Upper lobe of left lung (tissue), 6 donors: ENCODE measurements around the gene KRT33A. TPM values are rescaled to one million over a fixed set of nuclear protein-coding genes. Genes with fewer than 3 reads are reported as not detected.

Experiments
- ATAC-seq, 2 donors: fragments of 200-7000 bp; cut with Tn5 transposase; one replicate each; pipeline ENCODE4 v1.9.1; 2022; ENCODE audit warnings: mild to moderate bottlenecking in 2 of 2, moderate library complexity in 2 of 2; ENCODE audit not compliant: low FRiP score in 2 of 2
- DNase-seq, 2 donors: peaks; one replicate each; pipeline ENCODE4 v3.0.0-alpha.2; 2019 to 2020
- H3K27ac ChIP-seq, 4 donors: fragments of 200-600 bp; sonication (generic); one replicate each; pipeline ENCODE4 v1.5.1; 2016 to 2019
- H3K27me3 ChIP-seq, 4 donors: fragments of 200-600 bp; sonication (generic); one replicate each; pipeline ENCODE4 v1.5.1; 2017 to 2019
- H3K36me3 ChIP-seq, 4 donors: fragments of 200-600 bp; sonication (generic); one replicate each; pipeline ENCODE4 v1.5.1; 2016 to 2019
- H3K4me1 ChIP-seq, 4 donors: fragments of 200-600 bp; sonication (generic); one replicate each; pipeline ENCODE4 v1.5.1; 2018 to 2019
- H3K4me3 ChIP-seq, 4 donors: fragments of 200-600 bp; sonication (generic); one replicate each; pipeline ENCODE4 v1.5.1; 2017 to 2019; ENCODE audit warnings: mild to moderate bottlenecking in 2 of 4, moderate library complexity in 1 of 4
- H3K9me3 ChIP-seq, 4 donors: fragments of 200-600 bp; sonication (generic); one replicate each; pipeline ENCODE4 v1.5.1; 2018 to 2019
- EP300 ChIP-seq, 4 donors: sonication (generic); formaldehyde crosslinking; IDR thresholded peaks; one replicate each; pipeline ENCODE4 v1.5.1; 2017; ENCODE audit warnings: antibody characterized with exemption in 4 of 4, control low read depth in 2 of 4
- POLR2A ChIP-seq, 4 donors: fragments of 450-650 bp; IDR thresholded peaks; one replicate each; pipeline ENCODE4 v1.5.1; 2016 to 2017; ENCODE audit warnings: antibody characterized with exemption in 4 of 4, mild to moderate bottlenecking in 2 of 4
- POLR2AphosphoS5 ChIP-seq, 2 donors: sonication (generic); formaldehyde crosslinking; IDR thresholded peaks; one replicate each; pipeline ENCODE4 v1.5.1; 2017; ENCODE audit warnings: antibody characterized with exemption in 2 of 2
- WGBS, 2 donors: methylation state at CpG; one replicate each; pipeline ENCODE4 v1.1.5; 2017 to 2018; 5-methylcytosine and 5-hydroxymethylcytosine counted together
- total RNA-seq, 6 donors: library from RNA; depleted of rRNA in 4 of 6; stranded (reverse); fragments of >200 nt in 4 of 6; gene quantifications; one replicate each; pipeline versions ENCODE4 v1.1.0 to v1.2.1, GENCODE V29; 2016 to 2021
- TF ChIP-seq, protein P1 (sequence below), 6 experiments: fragments of 450-650 bp in 4 of 6; fragments of 200-600 bp in 2 of 6; sonication (generic) in 2 of 6; IDR thresholded peaks; one replicate each; pipeline ENCODE4 v1.5.1; 2016 to 2019; ENCODE audit warnings: antibody characterized with exemption in 6 of 6
- donor health status: DM: no; HTN: no; CAD: no; lungs with moderate emphysema.
- donor health status: DM: no; HTN: yes; CAD: no; lungs with severe emphysema.

The KRT33A gene
- total RNA-seq, 6 donors from 2014 or later = not detected

- no peak for ATAC-seq
Observed at GRCh38 chr17:41326173-41327145, 24.2 kb downstream of the KRT33A start.

DNA sequence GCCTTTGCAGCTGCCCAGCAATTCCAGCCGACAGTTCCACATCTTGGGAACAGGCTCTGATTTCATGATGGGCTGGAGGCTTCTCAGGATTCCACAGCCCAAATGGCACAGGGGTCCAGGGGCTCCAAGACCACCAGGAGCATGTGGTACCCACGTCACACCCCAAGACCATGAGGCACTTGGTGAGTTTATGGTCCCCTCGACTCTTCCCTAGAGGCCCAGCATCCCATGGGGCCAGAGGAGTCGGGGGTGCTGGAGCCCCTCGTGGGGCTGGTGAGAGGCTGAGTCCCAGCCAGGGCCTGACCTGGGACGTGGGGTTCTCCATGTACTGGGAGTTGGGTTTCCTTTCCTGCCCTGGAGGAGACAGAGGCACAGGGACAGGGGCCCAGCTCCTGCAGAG is 25.0 kb downstream of the KRT33A start:
- H3K27ac ChIP-seq = no peak overlapping the region
- no peaks in the 10 kb centered on the region for H3K36me3 ChIP-seq
- H3K4me1 ChIP-seq = no peaks in the 10 kb centered on the region
- WGBS, 2 donors = 88% methylated on average over 6 of the region's 6 CpGs; no CpG with 5 or more reads in 1 of the 2 donors
- H3K27me3 ChIP-seq = no peaks in the 10 kb centered on the region
- DNase-seq (no peak), ATAC-seq (no peak)
- H3K4me3 ChIP-seq = no peak overlapping the region
- no peaks in the 10 kb centered on the region for H3K9me3 ChIP-seq
- TF ChIP-seq POLR2AphosphoS5 (IDR thresholded peaks at IDR 0.05) (no peak), EP300 (IDR thresholded peaks at IDR 0.05) (no peak), POLR2A (IDR thresholded peaks at IDR 0.05) (no peak)

More at GRCh38 chr17:41326173-41327145, 24.2 kb downstream of the KRT33A start:
- WGBS, 2 donors = 76 to 87% methylated on average over 3 to 18 of the region's 18 CpGs
- Histone ChIP-seq H3K27ac (no peak overlapping the region), H3K36me3 (no peaks in the 10 kb centered on the region), H3K4me1 (no peaks in the 10 kb centered on the region), H3K9me3 (no peaks in the 10 kb centered on the region), H3K4me3 (no peak overlapping the region), H3K27me3 (no peaks in the 10 kb centered on the region)
- TF ChIP-seq POLR2AphosphoS5 (IDR thresholded peaks at IDR 0.05) (no peak), POLR2A (IDR thresholded peaks at IDR 0.05) (no peak), EP300 (IDR thresholded peaks at IDR 0.05) (no peak)
- TF ChIP-seq, protein P1, sequence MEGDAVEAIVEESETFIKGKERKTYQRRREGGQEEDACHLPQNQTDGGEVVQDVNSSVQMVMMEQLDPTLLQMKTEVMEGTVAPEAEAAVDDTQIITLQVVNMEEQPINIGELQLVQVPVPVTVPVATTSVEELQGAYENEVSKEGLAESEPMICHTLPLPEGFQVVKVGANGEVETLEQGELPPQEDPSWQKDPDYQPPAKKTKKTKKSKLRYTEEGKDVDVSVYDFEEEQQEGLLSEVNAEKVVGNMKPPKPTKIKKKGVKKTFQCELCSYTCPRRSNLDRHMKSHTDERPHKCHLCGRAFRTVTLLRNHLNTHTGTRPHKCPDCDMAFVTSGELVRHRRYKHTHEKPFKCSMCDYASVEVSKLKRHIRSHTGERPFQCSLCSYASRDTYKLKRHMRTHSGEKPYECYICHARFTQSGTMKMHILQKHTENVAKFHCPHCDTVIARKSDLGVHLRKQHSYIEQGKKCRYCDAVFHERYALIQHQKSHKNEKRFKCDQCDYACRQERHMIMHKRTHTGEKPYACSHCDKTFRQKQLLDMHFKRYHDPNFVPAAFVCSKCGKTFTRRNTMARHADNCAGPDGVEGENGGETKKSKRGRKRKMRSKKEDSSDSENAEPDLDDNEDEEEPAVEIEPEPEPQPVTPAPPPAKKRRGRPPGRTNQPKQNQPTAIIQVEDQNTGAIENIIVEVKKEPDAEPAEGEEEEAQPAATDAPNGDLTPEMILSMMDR (IDR thresholded peaks at IDR 0.05) = no peak
- no peak for DNase-seq

DNA sequence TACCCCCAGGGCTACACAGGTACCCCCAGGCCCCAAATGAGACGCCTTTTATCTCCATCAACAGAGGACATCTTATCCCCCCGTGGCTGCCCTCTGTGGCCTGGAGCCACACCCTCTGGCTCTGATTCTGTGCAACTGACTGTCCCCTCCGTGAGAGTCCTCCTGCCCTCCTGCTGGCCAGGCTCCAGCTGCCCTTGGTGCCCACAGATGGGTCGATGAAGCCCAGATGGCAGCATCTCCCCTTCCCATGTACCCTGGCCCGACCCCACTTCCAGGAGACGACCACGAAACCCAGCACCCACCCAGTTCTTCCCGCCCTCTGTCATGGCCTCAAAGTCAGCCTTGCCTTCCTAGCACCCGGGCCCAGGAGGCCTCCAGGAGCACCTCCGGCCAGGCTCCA is 25.5 kb downstream of the KRT33A start:
- ATAC-seq = no peak
- WGBS, 2 donors = 86 to 91% methylated on average over 10 of the region's 10 CpGs
- Histone ChIP-seq H3K27me3 (no peaks in the 10 kb centered on the region), H3K4me3 (no peak overlapping the region), H3K36me3 (no peaks in the 10 kb centered on the region), H3K9me3 (no peaks in the 10 kb centered on the region), H3K27ac (no peak overlapping the region), H3K4me1 (no peaks in the 10 kb centered on the region)
- DNase-seq = no peak
- TF ChIP-seq, protein P1 (IDR thresholded peaks at IDR 0.05) = no peak
- TF ChIP-seq POLR2A (IDR thresholded peaks at IDR 0.05) (no peak), EP300 (IDR thresholded peaks at IDR 0.05) (no peak), POLR2AphosphoS5 (IDR thresholded peaks at IDR 0.05) (no peak)

- Histone ChIP-seq H3K9me3 (peaks cover 0 to 6% (median 0%) of the 10 kb centered on the region in 4 donors), H3K4me3 (no peak overlapping the region), H3K27me3 (no peaks in the 10 kb centered on the region), H3K4me1 (no peaks in the 10 kb centered on the region), H3K27ac (no peak overlapping the region), H3K36me3 (no peaks in the 10 kb centered on the region)
- peak in 1 of 2 donors; percentile 7 for ATAC-seq
- DNase-seq = no peak
- TF ChIP-seq POLR2A (IDR thresholded peaks at IDR 0.05) = no peak
- TF ChIP-seq, protein P1 (IDR thresholded peaks at IDR 0.05) = peak in 2 of 6 experiments; percentile 15 to 29
- TF ChIP-seq POLR2AphosphoS5 (IDR thresholded peaks at IDR 0.05) = no peak
- 71 to 76% methylated on average over 14 of the region's 16 CpGs for WGBS, 2 donors
Observed at GRCh38 chr17:41324180-41325075, 26.2 kb downstream of the KRT33A start.
